ENCODE data around the gene MAST4. TPM values are rescaled to one million over a fixed set of nuclear protein-coding genes. Genes with fewer than 3 reads are reported as not detected.

MAST4 gene
- total RNA-seq, 1 donor from 2014 or later = 42.0 TPM

GRCh38 chr5:67195406-67196275 lies 599.4 kb downstream of the MAST4 start:
- intact Hi-C loops (cut with DNase I) = no loop called here
- DNase-seq (no peak), ATAC-seq (ENCODE audit: poor library complexity) (no peak)

GRCh38 chr5:67196537-67197059 lies 600.4 kb downstream of the MAST4 start, which contains the start of gene CD180:
CD180 (minus strand) TSS chr5:67196799; CDS start chr5:67196641, 158 bp downstream.
- DNase-seq = no peak
- intact Hi-C loops (cut with DNase I) = no loop called here

GRCh38 chr5:67197536-67197935 lies 601.3 kb downstream of the MAST4 start:
- ATAC-seq (ENCODE audit: poor library complexity) (no peak), DNase-seq (no peak)
- intact Hi-C loops (cut with DNase I) = no loop called here

More at GRCh38 chr5:67196537-67197059, 600.4 kb downstream of the MAST4 start, which contains the start of gene CD180:
- ATAC-seq (ENCODE audit: poor library complexity) = peak; percentile 79

GRCh38 chr5:67198917-67199316 lies 602.7 kb downstream of the MAST4 start:
- intact Hi-C loops (cut with DNase I) = no loop called here
- no peak for DNase-seq
- ATAC-seq (ENCODE audit: poor library complexity) = no peak

GRCh38 chr5:67199859-67200258 lies 603.7 kb downstream of the MAST4 start:
- DNase-seq (no peak), ATAC-seq (ENCODE audit: poor library complexity) (no peak)
- intact Hi-C loops (cut with DNase I) = loop anchor here (10.0 kb wide), 1 partner anchor 195 kb away; no protein-coding TSS in a partner anchor

GRCh38 chr5:67200809-67201562 lies 604.8 kb downstream of the MAST4 start:
- intact Hi-C loops (cut with DNase I) = loop anchor here (10.0 kb wide), 1 partner anchor 196 kb away; no protein-coding TSS in a partner anchor
- ATAC-seq (ENCODE audit: poor library complexity) = no peak

GRCh38 chr5:67201897-67202549 lies 605.8 kb downstream of the MAST4 start:
- DNase-seq (no peak), ATAC-seq (ENCODE audit: poor library complexity) (no peak)
- intact Hi-C loops (cut with DNase I) = loop anchor here (10.0 kb wide), 1 partner anchor 197 kb away; no protein-coding TSS in a partner anchor

More at GRCh38 chr5:67200809-67201562, 604.8 kb downstream of the MAST4 start:
- DNase-seq = no peak

- intact Hi-C loops (cut with DNase I) = loop anchor here (10.0 kb wide), 1 partner anchor 198 kb away; no protein-coding TSS in a partner anchor
- DNase-seq = no peak
- peak; percentile 17 for ATAC-seq (ENCODE audit: poor library complexity)
Measured at GRCh38 chr5:67202828-67203227, 606.6 kb downstream of the MAST4 start.

GRCh38 chr5:67203701-67204074 lies 607.5 kb downstream of the MAST4 start:
- intact Hi-C loops (cut with DNase I) = loop anchor here (10.0 kb wide), 1 partner anchor 199 kb away; no protein-coding TSS in a partner anchor
- DNase-seq (no peak), ATAC-seq (ENCODE audit: poor library complexity) (no peak)

- intact Hi-C loops (cut with DNase I) = loop anchor here (5.0 to 10.0 kb wide), 2 partner anchors 38 to 200 kb away; no protein-coding TSS in a partner anchor
- ATAC-seq (ENCODE audit: poor library complexity) = no peak
Measured at GRCh38 chr5:67204821-67205220, 608.6 kb downstream of the MAST4 start.

GRCh38 chr5:67205981-67206380 lies 609.8 kb downstream of the MAST4 start:
- intact Hi-C loops (cut with DNase I) = loop anchor here (5.0 to 10.0 kb wide), 2 partner anchors 39 to 201 kb away; no protein-coding TSS in a partner anchor
- DNase-seq (no peak), ATAC-seq (ENCODE audit: poor library complexity) (no peak)

More at GRCh38 chr5:67204821-67205220, 608.6 kb downstream of the MAST4 start:
- DNase-seq = no peak

GRCh38 chr5:67206461-67206860 lies 610.3 kb downstream of the MAST4 start:
- ATAC-seq (ENCODE audit: poor library complexity) (no peak), DNase-seq (no peak)
- intact Hi-C loops (cut with DNase I) = loop anchor here (5.0 to 10.0 kb wide), 2 partner anchors 39 to 202 kb away; no protein-coding TSS in a partner anchor

GRCh38 chr5:67206929-67207328 lies 610.7 kb downstream of the MAST4 start:
- ATAC-seq (ENCODE audit: poor library complexity) (no peak), DNase-seq (no peak)
- intact Hi-C loops (cut with DNase I) = loop anchor here (5.0 to 10.0 kb wide), 2 partner anchors 40 to 202 kb away; no protein-coding TSS in a partner anchor

- DNase-seq (no peak), ATAC-seq (ENCODE audit: poor library complexity) (no peak)
- intact Hi-C loops (cut with DNase I) = loop anchor here (5.0 to 10.0 kb wide), 2 partner anchors 41 to 204 kb away; no protein-coding TSS in a partner anchor
Measured at GRCh38 chr5:67208403-67208802, 612.2 kb downstream of the MAST4 start.

- intact Hi-C loops (cut with DNase I) = loop anchor here (5.0 to 10.0 kb wide), 2 partner anchors 42 to 204 kb away; no protein-coding TSS in a partner anchor
- DNase-seq (no peak), ATAC-seq (ENCODE audit: poor library complexity) (peak; percentile 83)
Measured at GRCh38 chr5:67209141-67209771, 613.1 kb downstream of the MAST4 start.

- intact Hi-C loops (cut with DNase I) = no loop called here
- DNase-seq (no peak), ATAC-seq (ENCODE audit: poor library complexity) (no peak)
Measured at GRCh38 chr5:67211926-67212325, 615.7 kb downstream of the MAST4 start.

GRCh38 chr5:67214036-67214435 lies 617.8 kb downstream of the MAST4 start:
- intact Hi-C loops (cut with DNase I) = no loop called here
- ATAC-seq (ENCODE audit: poor library complexity) (no peak), DNase-seq (no peak)

Data from Right ventricle myocardium superior (tissue), 1 donor.